K562 (cell line): ENCODE results near the gene WARS2.

Experiments
- ATF1 ChIP-seq, 2 experiments: fragments of 450-650 bp in 1 of 2; IDR thresholded peaks; 2 replicates each; pipeline ENCODE4 v1.6.1; 2016; ENCODE audit warnings: missing compliant biosample characterization in 1 of 2, missing genetic modification characterization in 1 of 2
- CEBPZ ChIP-seq: fragments of 150-350 bp; IDR thresholded peaks from 2 replicates; pipeline ENCODE4 v1.6.1; 2014; ENCODE audit warnings: low read depth, mild to moderate bottlenecking, low read length, borderline replicate concordance
- POLR3A ChIP-seq: IDR thresholded peaks from 2 replicates; pipeline ENCODE4 v1.6.1; 2011; ENCODE audit warnings: borderline replicate concordance, mild to moderate bottlenecking, moderate library complexity; ENCODE audit not compliant: insufficient read length, insufficient read depth; ENCODE audit errors: extremely low read depth
- SP1 ChIP-seq: sonication (generic); formaldehyde crosslinking; IDR thresholded peaks from 2 replicates; pipeline ENCODE4 v1.8.1; 2022; ENCODE audit warnings: mild to moderate bottlenecking, missing genetic modification reagents
- ZNF184 ChIP-seq: sonication (generic); formaldehyde crosslinking; IDR thresholded peaks from 2 replicates; pipeline ENCODE4 v1.5.0; 2020; ENCODE audit warnings: missing genetic modification reagents

DNA sequence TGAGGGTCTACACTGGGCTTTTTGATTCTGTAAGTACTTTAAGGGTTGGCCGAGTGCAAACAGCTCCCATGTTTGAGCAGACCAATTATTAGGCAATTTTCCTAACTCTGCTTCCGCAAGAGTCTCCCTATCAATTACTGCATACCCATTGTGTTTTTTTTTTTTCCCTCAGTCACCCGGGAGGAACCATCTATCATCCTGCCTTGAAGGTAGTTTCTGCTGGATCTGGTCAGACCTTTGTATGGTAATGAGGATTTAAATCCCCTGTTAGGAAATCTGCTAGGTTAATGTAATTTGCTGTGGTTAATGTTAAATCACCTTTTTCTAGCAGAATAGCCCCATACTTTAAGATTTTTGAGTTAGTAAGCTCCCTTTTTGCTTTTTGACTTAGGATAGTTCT is 40.8 kb upstream of the WARS2 start:
- TF ChIP-seq ZNF184 (CRISPR knock-in tag) (no peak), CEBPZ (no peak), SP1 (CRISPR knock-in tag) (no peak), POLR3A (no peak), ATF1 (CRISPR knock-in tag; IDR thresholded peaks at IDR 0.05) (no peak), ATF1 (tag; IDR thresholded peaks at IDR 0.05) (no peak)
